T-helper 2 cell treated with Interferon-gamma antibody and Interleukin-4, amounts not matched to agents 100 ng/mL and 5 ng/mL, for 36 hours (primary cell): Measurements from ENCODE around the gene ZFP1. TPM values are rescaled to one million over a fixed set of nuclear protein-coding genes. Genes with fewer than 3 reads are reported as not detected.

Experiments
- total RNA-seq: library from RNA; stranded (reverse); gene quantifications from 2 replicates; pipeline ENCODE4 v1.2.3, GENCODE V29; 2022

The ZFP1 gene
- total RNA-seq, 1 donor from 2014 or later, result 11.4 TPM

Other genes starting within 250 kb of the ZFP1 start
- 63.9 and 65.8 TPM in 2 replicates for gene WDR59, start 163.4 kb upstream of the ZFP1 start, total RNA-seq
- gene ZNRF1, start 149.5 kb upstream of the ZFP1 start, total RNA-seq, result 17.3 and 17.6 TPM in 2 replicates
- 0.16 and 0.34 TPM in 2 replicates for gene LDHD, start 31.7 kb upstream of the ZFP1 start, total RNA-seq
- gene CTRB2, start 58.6 kb downstream of the ZFP1 start, total RNA-seq, result not detected in 2 replicates
- not detected in 2 replicates for gene CTRB1, start 70.5 kb downstream of the ZFP1 start, total RNA-seq
- not detected in 2 replicates for gene BCAR1, start 103.1 kb downstream of the ZFP1 start, total RNA-seq